HG02610 (cell line): ENCODE measurements around the gene SMPD3.
A peak's percentile ranks its signal among the peaks of the same experiment; 100 is the strongest.

Experiments used
- ATAC-seq: cut with Tn5 transposase; IDR thresholded peaks from one replicate; pipeline ENCODE4 v1.9.1; 2021; ENCODE audit warnings: mild to moderate bottlenecking, moderate library complexity; ENCODE audit not compliant: unreplicated experiment

Gene SMPD3

DNA sequence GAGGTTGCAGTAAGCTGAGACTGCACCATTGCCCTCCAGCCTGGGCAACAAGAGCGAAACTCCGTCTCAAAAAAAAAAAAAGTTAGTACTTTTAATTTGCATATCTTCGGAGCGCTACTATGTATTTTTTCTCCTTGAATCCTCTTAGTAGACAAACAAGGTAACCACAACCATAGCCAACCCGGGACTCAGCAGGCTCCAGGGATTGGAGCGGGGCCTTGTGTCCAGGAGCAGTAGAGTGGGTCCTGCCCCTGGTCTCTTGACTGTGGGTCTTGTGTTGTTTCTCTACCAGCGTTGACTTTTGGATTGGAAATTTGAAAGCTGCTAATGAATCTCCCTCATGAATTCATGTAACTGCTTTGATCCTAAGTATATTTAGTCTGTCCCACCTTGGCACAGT is 105.2 kb downstream of the SMPD3 start:
- ATAC-seq, result no peak

- no peak for ATAC-seq
These were observed 105.7 kb downstream of the SMPD3 start for GRCh38 chr16:68342620-68343019.

DNA sequence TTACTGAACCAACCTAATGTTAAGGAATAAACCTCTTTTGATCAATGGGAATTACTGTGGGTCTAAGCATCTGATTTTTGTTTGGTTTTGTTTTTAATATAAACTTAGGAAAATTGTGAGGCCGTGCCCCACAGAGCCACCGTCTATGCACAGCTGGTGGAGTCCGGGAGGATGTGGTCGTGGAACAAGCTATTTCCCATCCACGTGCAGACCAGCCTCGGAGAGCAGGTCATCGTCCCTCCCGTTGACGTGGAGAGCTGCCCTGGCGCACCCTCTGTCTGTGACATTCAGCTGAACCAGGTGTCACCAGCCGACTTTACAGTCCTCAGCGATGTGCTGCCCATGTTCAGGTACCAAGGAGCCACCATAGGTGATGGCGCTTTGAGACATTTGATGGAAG is 109.1 kb downstream of the SMPD3 start:
- no peak for ATAC-seq

DNA sequence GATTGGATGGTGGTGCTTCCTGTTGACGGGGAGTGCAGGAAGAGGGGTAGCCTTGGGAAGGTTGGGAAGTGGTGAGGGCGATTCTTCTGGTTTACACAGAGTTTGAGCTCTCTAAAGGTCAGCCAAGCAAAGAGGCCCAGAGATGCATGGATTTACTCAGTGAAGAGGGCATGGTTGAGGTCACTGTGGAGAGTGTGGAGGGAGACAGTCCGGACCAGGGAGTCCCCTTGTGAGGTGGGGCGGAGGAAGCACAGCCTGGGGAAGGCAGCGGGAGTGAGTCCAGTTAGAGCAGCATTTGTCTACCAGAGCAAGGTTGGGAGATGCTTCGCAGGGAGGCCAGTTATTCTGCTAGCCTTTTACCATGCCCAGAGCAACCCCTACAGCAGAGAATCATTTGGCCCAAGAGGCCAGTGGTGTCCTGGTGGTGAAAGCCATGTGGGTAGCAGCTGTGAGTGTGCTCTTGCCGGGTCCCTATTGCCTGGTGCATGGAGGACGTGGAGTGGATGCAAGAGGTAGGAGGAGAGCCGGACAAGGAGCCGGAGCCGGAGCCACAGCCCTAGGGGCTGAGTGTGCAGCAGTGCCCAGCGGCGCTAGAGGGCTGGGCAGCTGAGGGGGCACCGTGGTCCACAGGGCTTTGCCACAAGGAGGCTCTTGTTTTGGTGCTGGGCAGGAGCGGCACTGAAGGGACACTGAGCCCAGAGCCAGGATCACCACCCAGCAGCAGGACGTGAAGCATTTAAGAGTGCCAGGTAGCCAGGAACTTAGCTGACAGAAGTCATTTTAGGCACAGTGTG is 109.8 kb downstream of the SMPD3 start:
- no peak for ATAC-seq

- no peak for ATAC-seq
These were observed 113.1 kb downstream of the SMPD3 start for GRCh38 chr16:68335175-68335574.

- no peak for ATAC-seq
These were observed 115.7 kb downstream of the SMPD3 start for GRCh38 chr16:68332411-68333121.

- ATAC-seq, result no peak
These were observed 116.4 kb downstream of the SMPD3 start for GRCh38 chr16:68331879-68332410.

GRCh38 chr16:68328860-68329390 is 119.4 kb downstream of the SMPD3 start:
- ATAC-seq, result no peak

DNA sequence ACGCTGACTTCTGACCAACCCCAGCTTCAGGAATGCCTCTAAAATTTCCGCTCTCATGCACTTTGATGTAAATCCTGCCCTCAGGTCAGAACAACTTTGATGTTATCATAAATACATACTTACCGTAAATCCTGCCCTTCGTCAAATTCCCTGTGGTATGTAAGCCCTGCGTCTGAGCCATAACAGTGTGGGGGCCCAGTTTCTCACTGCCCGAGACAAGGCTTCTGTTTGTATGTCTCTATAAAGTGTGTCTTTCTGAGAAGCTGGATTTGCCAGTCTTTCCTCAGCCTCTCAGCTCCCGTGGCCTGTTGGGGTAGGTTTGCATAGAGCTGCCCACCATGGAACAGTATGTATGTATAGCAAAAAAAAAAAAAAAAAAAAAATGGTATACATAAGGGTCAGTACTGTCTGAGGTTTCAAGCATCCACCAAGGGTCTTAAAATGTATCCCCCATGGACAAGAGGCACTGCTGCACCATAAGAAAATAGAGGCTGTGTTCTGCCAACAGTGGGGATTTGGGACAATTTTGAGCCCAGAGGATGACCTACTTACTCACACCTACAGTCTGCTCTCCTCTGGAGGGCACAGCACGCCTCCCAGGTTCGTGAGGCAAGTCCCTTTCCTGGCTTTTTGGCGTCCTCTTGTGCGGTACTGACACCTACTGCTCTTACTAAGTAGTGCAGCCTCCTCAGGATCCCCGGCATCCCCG is 120.0 kb downstream of the SMPD3 start:
- ATAC-seq, result peak; percentile 79

DNA sequence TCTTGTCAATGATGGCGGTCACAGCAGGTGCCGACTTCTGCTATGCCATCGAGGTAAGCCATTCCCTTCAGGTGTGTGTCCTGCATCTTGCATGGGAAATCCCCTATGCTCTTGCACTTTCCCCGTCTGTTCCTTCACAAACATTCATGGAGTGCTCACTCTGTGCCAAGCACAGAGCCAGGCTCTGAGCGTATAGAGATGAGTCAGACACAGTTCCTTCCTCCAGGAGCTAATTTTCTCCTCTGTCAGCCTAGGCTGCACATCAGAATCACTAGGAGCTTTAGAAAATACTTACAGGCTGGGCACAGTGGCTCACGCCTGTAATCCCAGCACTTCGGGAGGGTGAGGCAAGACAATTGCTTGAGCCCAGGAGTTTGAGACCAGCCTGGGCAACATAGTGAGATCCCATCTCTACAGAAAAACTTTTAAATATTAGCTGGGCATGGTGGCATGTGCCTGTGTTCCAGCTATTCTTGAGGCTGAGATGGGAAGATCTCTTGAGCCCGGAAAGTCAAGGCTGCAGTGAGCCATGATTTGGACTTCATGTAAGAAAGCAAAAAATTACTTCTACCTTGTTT is 123.4 kb downstream of the SMPD3 start:
- no peak for ATAC-seq

- no peak for ATAC-seq
These were observed 124.0 kb downstream of the SMPD3 start for GRCh38 chr16:68324336-68324735.

DNA sequence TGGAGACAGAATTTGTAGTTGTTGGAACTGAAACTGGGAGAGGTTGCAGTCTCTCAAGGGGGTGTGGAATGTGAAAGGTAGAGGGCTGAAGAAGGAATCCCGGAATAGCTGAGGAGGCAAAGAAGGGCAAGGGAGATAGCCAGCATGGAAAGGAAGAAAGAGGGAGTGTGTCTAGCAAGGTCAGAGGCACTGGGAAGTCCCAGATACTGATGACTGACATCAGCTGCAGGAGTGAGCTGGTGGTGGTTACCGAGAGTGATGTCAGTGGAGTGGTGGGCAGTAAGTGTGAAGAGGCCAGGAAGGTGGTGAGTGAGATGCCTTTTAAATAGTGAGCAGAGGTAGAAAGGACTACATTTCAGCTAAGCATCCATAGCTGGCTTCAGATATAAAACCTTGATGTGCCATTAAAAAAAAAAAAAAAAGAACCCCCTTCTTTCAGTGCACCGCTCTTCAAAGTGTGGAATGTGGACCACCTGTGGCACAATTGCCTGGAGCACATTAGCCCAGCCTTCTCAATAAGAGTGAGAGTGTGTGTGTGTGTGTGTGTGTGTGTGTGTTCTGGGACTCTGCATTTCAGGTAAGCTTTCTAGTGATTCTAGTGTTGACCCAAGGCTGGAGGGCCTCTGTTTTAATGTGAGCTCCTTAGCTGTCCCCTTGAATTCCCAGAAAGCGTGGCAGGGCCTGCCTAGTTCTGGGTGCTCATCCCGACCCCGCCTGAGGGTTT is 129.0 kb downstream of the SMPD3 start:
- peak; percentile 96 for ATAC-seq

GRCh38 chr16:68313116-68313515 is 135.2 kb downstream of the SMPD3 start:
- no peak for ATAC-seq

DNA sequence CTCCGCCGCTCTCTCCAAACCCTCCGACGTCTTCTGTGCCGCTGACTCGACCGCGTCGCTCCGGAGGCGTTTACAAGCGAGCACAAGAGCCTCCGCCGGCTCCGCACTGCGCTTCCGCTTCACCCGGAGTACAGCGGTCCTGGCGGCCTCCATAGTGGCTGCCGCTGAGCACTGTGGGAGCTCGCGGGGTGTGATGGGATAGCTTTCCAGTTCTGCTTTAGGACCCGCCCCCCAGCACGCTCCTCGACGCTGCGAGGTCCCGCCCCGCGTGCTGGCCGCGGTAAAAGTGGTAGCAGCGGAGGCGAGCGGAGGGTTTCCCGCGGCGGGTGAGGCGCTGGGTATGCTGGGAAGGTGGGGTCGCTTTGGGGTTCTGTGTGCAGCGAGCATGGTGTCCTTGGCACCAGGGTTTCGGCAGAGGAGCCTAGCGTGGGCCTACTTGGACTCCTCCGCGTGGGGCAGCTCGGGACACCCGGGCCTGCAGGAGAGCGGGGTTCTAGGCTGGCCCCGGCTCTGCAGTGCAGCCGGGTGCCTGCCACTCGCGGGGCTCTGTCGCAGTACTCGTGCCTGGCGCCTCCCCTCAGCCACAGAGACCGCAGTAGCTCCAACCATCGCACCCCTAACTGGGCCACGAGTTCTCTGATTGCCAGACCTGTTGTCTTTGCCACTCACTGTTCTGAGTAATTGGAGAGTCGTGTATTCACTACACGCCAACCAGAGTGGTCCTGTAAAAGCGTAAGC is 137.4 kb downstream of the SMPD3 start, which contains the start of the genes PRMT7 and SLC7A6OS:
Gene PRMT7, plus strand, starts transcription at position 246 of the 738 bp plus-strand sequence. CDS start 4,961 bp downstream, outside the sequence.
Gene SLC7A6OS, minus strand, starts transcription at position 173 of the 738 bp plus-strand sequence. Its CDS starts 20 bp downstream, at position 153.
- peak; percentile 96 for ATAC-seq

DNA sequence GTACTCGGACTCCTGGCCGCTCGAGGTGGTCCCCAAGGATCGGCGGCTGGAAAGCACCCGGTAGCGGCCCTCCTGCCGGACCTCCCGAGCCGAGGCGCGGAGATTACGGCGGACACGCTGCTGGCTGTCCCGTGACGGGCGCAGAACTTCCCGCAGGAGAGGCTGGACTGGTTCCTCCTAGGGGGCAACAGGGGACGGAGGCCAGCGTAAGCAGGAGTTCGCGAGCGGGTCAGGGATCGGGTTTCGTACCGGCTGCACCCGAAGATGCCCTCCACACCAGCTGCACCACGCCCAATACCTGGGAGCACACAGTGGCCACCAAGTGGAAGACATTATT is 137.9 kb downstream of the SMPD3 start:
- ATAC-seq, result no peak

- ATAC-seq, result no peak
These were observed 138.5 kb downstream of the SMPD3 start for GRCh38 chr16:68309799-68310198.
